SHP77 treated with DMSO at 0.1 percent for 48 hours (cell line): ENCODE measurements around the gene B3GLCT.

Experiments used
- DNase-seq: peaks from one replicate; lab custom pipeline; 2025; lab: John Stamatoyannopoulos, UW

B3GLCT gene

DNA sequence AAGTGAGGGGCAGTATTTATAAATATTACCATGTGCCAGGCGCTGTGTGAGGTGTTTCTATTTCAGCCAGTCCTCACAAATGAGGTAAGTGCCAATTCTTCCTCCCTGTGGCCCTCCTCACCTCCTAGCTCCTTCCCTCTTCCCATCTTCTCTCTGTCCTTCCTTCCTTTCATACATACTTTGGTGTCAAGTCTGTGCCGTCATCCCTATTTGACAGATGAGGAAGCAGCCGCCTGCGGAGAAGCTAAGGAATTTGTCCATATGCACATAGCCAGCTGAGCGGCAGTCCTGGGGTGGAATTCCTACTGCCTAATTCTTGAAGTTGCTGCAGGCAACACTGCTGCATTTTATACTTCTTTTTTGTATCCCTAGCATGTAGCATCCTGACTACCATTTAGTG lies 150.8 kb downstream of the B3GLCT start:
- no peak for DNase-seq

DNA sequence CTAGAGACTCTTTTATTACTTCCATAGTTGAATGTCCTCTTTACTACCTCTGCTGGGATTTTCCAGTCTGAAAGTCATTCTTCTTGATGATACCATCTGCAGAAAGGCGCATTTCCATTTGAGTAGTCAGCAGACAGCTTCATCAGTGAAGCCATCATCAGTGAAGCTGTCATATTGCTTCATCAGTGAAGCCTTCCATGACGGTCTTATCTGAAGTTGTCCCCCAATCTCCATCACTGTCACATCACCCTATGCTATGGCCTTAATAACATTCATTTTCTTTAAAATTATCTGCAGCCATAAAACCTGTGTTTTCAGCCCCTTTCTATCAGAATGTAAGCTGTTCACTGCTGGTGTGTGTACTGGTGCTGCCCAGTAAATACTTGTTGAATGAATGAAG lies 151.6 kb downstream of the B3GLCT start:
- DNase-seq = no peak

DNA sequence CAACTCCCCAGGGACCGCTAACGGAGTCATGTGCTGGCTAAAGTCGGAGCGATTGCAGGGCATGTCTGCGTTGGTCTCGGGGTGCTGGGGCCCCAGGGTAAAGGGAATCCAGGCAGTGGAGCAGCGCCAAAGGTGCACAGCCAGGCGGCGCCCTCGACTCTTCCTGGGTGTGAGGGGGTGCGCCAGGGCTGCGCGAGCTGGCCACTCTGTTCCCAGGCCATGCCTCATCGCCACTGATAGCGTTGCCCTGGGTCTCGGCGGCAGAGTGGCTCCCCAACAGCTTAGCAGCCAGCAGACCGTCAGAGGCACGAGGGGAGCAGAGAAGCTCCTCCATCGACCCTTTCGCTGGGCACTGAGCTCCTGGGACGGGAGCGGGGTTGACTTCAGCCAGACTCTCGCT lies 152.7 kb downstream of the B3GLCT start:
- no peak for DNase-seq

DNA sequence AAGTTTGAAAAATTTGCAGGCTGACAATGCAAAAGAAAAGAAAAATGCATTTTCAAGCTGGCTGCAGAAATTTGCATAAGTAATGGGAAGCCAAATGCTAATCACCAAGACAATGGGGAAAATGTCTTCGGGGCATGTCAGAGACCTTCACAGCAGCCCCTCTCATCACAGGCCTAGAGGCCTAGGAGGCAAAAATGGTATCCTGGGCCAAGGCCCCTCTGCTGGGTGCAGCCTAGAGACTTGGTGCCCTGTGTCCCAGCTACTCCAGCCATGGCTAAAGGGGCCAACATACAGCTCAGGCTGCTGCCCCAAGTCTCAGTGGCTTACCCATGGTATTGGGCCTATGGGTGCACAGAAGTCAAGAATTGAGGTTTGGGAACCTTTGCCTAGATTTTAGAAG lies 155.2 kb downstream of the B3GLCT start:
- DNase-seq = no peak

DNA sequence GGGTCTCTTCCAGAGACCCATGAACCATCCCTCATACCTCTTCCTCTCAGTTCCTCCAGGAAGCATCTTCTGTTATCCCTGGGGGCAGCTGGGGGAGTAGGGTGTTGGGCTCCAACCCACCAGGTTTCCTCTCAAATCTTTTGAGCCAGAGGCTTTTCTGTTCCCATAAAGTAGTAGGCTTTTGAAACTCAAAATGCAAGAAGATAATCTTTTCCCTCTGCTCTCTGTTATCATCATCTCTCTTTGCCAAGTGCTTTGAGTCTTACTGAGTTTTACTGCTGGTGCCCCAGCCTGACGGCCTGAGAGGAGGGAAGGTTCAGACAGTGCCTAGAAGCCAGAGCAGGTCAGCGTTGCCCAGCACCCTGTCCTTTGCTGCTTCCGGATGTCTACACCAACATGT lies 157.2 kb downstream of the B3GLCT start:
- no peak for DNase-seq

DNA sequence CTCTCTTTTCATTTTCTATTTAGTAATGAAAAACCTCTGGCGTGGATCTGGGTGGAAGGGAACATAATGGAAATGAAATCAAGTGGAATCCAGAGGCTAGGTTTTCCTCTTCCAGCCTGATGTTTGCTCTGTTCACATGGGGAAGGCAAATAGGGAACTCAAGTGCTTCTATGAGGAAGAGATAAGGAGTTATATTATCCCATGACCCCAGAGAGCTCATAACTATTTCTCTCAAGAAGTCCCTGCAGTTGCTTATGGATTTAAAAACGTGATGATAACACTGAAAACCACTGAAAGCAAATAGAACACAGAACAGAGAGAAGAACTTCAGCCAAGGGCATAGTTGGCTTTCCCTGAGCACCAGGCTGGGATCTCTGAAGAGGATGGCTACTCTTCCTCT lies 157.8 kb downstream of the B3GLCT start:
- DNase-seq = no peak

DNA sequence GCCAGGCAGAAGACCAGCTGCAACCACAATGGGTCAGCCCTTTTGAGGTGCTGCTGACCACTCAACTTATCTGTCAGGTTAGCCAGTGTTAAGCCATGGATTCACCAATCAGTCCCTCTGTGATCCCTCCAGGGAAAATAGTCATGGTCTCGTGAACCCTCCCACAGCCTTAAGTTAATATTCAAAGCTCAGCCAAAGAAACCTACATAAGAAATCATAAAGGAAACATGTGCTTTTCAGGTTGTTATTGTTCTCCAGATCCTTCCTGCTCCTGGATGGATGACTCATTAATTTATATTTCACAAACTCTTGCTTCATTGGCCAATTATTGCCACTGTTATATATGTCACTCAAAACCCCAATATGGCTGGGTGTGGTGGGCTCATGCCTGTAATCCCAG lies 161.9 kb downstream of the B3GLCT start:
- no peak for DNase-seq

DNA sequence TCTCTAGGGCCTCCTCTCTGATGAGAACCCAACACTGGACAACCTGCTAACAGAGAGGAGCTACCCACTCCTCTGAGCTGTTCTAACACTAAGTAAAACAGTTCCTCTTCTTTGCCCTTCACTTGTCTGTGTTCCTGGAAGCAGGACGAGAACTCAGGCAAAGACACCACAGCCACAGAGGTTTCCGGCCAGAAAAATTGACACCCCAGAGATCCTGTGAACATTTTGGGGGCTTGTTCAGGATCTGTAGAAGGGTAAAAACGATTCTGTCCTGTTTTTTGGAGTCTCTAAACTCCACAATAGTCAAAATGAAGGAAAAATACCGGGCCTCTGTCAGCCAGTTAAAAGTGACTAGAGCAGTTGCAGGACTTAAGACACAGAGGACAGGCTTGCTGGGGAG lies 165.9 kb downstream of the B3GLCT start:
- no peak for DNase-seq

DNA sequence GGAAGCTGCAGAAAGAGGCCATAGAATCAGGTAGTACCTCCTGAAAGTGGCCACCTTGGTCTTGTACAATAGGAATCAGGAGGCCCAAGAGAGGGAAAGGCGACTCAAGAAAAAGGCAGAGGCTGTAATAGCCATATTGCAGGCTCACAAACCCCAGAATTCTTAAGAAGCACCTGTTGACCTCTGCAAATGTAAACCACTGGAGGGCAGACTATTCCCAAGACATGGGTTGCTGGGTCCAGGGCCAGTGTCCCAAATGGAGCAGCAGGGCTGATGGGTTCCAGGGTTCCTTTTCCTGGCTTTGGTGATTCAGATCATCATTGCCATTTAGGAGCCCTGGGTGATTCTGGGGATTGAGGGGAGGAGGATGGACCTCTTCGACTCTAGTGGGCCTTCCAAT lies 167.6 kb downstream of the B3GLCT start:
- DNase-seq = no peak

DNA sequence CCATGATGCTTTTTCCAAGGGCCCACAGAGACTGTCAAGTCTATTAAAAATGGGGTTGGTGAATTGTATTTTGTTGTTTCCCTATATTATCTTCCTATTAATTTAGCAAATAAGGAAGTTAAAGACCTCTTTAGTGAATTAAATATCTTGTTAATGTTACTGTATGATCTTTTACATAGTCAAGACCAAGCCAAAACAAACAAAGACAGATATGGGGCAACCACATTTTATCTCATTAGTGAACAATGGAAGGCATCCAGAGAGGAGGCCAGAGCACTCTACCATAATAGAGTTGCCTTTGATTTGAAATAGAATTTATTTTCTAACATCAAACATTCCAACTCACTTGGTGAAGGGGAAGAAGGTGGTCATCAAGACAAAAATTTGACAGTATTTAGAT lies 169.4 kb downstream of the B3GLCT start:
- DNase-seq = no peak

DNA sequence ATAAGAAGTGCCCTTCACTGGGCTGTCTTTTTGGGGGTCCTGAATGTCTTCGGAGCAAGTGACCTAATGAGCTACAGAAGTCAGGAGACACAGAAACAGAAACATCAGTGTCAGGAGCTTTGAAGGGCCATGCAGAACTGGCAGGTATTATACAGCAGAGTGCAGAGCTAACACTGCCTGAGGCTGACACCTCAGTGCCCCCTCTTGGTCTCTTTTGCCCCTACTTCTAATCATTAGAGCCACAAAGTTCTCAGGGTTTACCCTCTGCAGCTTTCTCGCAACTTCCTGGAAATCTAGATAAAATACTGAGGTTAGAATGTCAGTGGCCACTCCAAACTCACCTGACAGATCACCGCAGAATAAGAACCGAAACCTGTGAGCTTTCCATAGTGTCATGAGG lies 172.7 kb downstream of the B3GLCT start:
- DNase-seq = no peak

DNA sequence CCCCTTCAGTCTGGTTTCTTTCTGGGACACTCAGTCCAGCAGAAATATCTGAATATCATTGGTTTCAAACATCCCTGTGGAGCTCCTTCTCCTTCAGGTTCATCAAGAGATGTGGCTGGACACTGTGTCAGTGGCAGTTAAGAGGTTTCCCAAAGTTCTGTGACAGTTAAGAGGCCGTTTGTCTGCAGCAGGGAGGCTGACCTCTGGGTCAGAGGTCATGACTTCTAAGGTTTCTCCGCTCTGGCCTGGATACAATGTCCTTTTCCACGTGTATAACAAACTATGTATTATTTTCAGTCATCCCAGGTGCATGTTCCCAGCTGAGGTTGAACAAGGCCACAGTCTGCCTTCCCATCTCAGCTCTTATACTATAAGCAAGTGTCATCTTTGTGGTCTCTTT lies 174.9 kb downstream of the B3GLCT start:
- no peak for DNase-seq

DNA sequence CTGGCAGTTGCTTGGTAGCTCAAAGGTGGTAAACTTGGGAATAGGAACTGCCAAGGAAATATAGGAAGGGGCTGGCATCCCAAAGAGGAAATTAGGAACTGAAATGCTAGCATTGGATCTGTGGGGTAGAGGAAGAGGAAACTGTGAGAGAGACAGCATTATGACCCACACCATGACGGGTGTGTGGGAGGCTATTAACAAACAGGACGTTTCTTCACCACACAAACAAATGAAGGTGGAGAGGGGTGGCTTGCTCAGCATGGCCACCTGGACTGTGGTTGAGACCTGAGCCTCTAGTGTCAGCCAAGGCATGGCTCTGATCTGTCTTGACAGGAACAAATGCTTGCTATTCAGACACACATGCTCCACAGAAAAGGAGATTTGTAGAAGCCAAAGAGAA lies 178.2 kb downstream of the B3GLCT start:
- DNase-seq = no peak

DNA sequence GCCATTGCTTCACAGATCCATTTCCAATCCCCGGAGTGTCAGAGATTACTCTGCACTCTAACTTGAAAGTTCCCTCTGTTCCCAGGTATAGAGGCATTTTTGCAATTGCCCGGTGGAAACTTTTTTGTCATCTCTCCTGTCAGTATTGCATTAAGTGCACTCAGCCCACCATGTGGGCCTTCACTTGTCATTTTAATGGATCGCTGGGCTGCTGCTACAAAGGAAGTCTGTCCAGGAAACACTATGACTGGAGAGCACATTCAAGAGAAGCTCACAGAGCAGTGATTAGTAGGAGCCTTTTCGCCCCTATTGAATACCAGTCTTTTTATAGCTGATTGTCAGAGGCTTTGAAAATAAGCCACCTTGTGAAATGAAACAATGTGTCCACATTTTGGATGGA lies 180.9 kb downstream of the B3GLCT start:
- DNase-seq = no peak
